K562 (cell line): ENCODE measurements around the gene PTPMT1. TPM values are rescaled to one million over a fixed set of nuclear protein-coding genes. Genes with fewer than 3 reads are reported as not detected.
A peak's percentile ranks its signal among the peaks of the same experiment; 100 is the strongest.

Experiments
- CBX1 ChIP-seq: sonication (generic); IDR thresholded peaks from 2 replicates; pipeline ENCODE4 v1.6.1; 2016; ENCODE audit warnings: antibody characterized with exemption, low read depth, mild to moderate bottlenecking
- COPS2 ChIP-seq: fragments of 450-650 bp; conservative IDR thresholded peaks from 2 replicates; pipeline ENCODE4 v1.6.1; 2016; ENCODE audit warnings: mild to moderate bottlenecking, moderate library complexity
- CREM ChIP-seq: IDR thresholded peaks from 2 replicates; pipeline ENCODE4 v1.6.1; 2014; ENCODE audit warnings: antibody characterized with exemption, low read depth
- DNMT1 ChIP-seq: fragments of 450-650 bp; IDR thresholded peaks from 2 replicates; pipeline ENCODE4 v1.6.1; 2016; ENCODE audit warnings: antibody characterized with exemption, mild to moderate bottlenecking
- FOXA3 ChIP-seq, 2 experiments: fragments of 450-650 bp in 1 of 2; sonication (generic) in 1 of 2; formaldehyde crosslinking; IDR thresholded peaks in 1 of 2; conservative IDR thresholded peaks in 1 of 2; 2 replicates each; pipeline versions ENCODE4 v1.4.0 to v1.8.0; 2020 to 2022; ENCODE audit warnings: mild to moderate bottlenecking in 2 of 2, missing genetic modification reagents in 1 of 2
- FUS ChIP-seq: fragments of 200-400 bp; formaldehyde crosslinking; optimal IDR thresholded peaks from 2 replicates; pipeline ENCODE3; 2017; ENCODE audit warnings: low read depth, low read length
- KAT8 ChIP-seq: fragments of 450-650 bp; IDR thresholded peaks from 2 replicates; pipeline ENCODE4 v1.6.1; 2016; ENCODE audit warnings: low read depth, mild to moderate bottlenecking
- NBN ChIP-seq: fragments of 450-650 bp; IDR thresholded peaks from 2 replicates; pipeline ENCODE4 v1.6.1; 2016; ENCODE audit warnings: low read depth, mild to moderate bottlenecking
- PRMT5 ChIP-seq: sonication (generic); formaldehyde crosslinking; IDR thresholded peaks from 2 replicates; pipeline ENCODE4 v1.5.0; 2020; ENCODE audit warnings: missing genetic modification reagents
- RAD21 ChIP-seq, 2 experiments: fragments of 250-450 bp in 1 of 2; fragments of 450-650 bp in 1 of 2; sonication (Bioruptor Pico) in 1 of 2; formaldehyde crosslinking in 1 of 2; IDR thresholded peaks in 1 of 2; conservative IDR thresholded peaks in 1 of 2; 2 replicates each; pipeline versions ENCODE4 v1.4.0 to v1.8.0; 2020 to 2022; ENCODE audit warnings: mild to moderate bottlenecking in 2 of 2, moderate library complexity in 1 of 2
- RBM14 ChIP-seq: fragments of 200-400 bp; formaldehyde crosslinking; IDR thresholded peaks from 2 replicates; pipeline ENCODE4 v1.6.1; 2018; ENCODE audit warnings: low read depth, mild to moderate bottlenecking, low read length, moderate library complexity, borderline replicate concordance; ENCODE audit not compliant: insufficient read depth
- SIN3B ChIP-seq: fragments of 450-650 bp; IDR thresholded peaks from 2 replicates; pipeline ENCODE4 v1.6.1; 2017; ENCODE audit warnings: low read depth, mild to moderate bottlenecking, moderate library complexity
- SNIP1 ChIP-seq: fragments of 450-650 bp; IDR thresholded peaks from 2 replicates; pipeline ENCODE4 v1.7.1; 2017; ENCODE audit warnings: low read depth, mild to moderate bottlenecking
- SRF ChIP-seq, 2 experiments: fragments of 250-450, 450-650 bp in 1 of 2; sonication (Bioruptor Pico) in 1 of 2; sonication (generic) in 1 of 2; formaldehyde crosslinking; IDR thresholded peaks; 2 replicates each; pipeline versions ENCODE4 v1.5.0 to v1.5.1; 2020 to 2022; ENCODE audit warnings: mild to moderate bottlenecking in 1 of 2, missing genetic modification reagents in 1 of 2
- ZNF239 ChIP-seq: fragments of 250-450 bp; sonication (Bioruptor Pico); IDR thresholded peaks from 2 replicates; pipeline ENCODE4 v1.4.0; 2020; ENCODE audit warnings: mild to moderate bottlenecking
- polyA plus RNA-seq, 8 experiments: library from polyadenylated mRNA; depleted of rRNA in 4 of 8; stranded (reverse) in 5 of 8; unstranded in 3 of 8; fragments of >200 nt; fragmentation: Nextera tagmentation in 2 of 8; fragmentation: Illumina TruSeq in 1 of 8; extraction: Ambion mirVana in 2 of 8; extraction: Trizol in 1 of 8; gene quantifications; 2 replicates each; pipeline versions ENCODE4 v1.2.1 to v1.2.3, GENCODE V29; 2011 to 2014; ENCODE audit warnings: inconsistent platforms in 1 of 8, missing spikeins in 1 of 8
- total RNA-seq, 7 experiments: library from RNA; depleted of rRNA in 6 of 7; stranded (reverse); fragments of >200 nt in 6 of 7; fragmentation: Illumina TruSeq in 2 of 7; extraction: Trizol in 2 of 7; gene quantifications; 2 replicates each; pipeline versions ENCODE4 v1.2.1 to v1.2.3, GENCODE V29; 2011 to 2021; ENCODE audit warnings: low replicate concordance in 1 of 7
- TF ChIP-seq, protein P1 (sequence below): fragments of 450-650 bp; IDR thresholded peaks from 2 replicates; pipeline ENCODE4 v1.7.1; 2018; ENCODE audit warnings: mild to moderate bottlenecking, low read depth; ENCODE audit not compliant: partially characterized antibody
- TF ChIP-seq, protein P2 (sequence below): fragments of 450-650 bp; conservative IDR thresholded peaks from 2 replicates; pipeline ENCODE4 v1.6.1; 2016; ENCODE audit warnings: missing genetic modification characterization, low read depth, mild to moderate bottlenecking, control low read depth, missing compliant biosample characterization
- TF ChIP-seq, protein P3 (sequence below): sonication (generic); formaldehyde crosslinking; IDR thresholded peaks from 2 replicates; pipeline ENCODE4 v1.5.0; 2020; ENCODE audit warnings: missing genetic modification reagents
- TF ChIP-seq, protein P4 (sequence below): fragments of 250-450 bp; sonication (Bioruptor Pico); IDR thresholded peaks from 2 replicates; pipeline ENCODE4 v1.4.0; 2020; ENCODE audit warnings: mild to moderate bottlenecking, moderate library complexity
- TF ChIP-seq, protein P5 (sequence below): fragments of 250-450 bp; sonication (Bioruptor Pico); IDR thresholded peaks from 2 replicates; pipeline ENCODE4 v1.8.0; 2022; ENCODE audit warnings: moderate library complexity, mild to moderate bottlenecking, inconsistent platforms

Gene PTPMT1
- total and polyA plus RNA-seq, 9 of the 15 experiments (the other 6 are each of a cell fraction or from before 2014, with no cell fraction given), result 10.4 to 140 (median 67.2) TPM

DNA sequence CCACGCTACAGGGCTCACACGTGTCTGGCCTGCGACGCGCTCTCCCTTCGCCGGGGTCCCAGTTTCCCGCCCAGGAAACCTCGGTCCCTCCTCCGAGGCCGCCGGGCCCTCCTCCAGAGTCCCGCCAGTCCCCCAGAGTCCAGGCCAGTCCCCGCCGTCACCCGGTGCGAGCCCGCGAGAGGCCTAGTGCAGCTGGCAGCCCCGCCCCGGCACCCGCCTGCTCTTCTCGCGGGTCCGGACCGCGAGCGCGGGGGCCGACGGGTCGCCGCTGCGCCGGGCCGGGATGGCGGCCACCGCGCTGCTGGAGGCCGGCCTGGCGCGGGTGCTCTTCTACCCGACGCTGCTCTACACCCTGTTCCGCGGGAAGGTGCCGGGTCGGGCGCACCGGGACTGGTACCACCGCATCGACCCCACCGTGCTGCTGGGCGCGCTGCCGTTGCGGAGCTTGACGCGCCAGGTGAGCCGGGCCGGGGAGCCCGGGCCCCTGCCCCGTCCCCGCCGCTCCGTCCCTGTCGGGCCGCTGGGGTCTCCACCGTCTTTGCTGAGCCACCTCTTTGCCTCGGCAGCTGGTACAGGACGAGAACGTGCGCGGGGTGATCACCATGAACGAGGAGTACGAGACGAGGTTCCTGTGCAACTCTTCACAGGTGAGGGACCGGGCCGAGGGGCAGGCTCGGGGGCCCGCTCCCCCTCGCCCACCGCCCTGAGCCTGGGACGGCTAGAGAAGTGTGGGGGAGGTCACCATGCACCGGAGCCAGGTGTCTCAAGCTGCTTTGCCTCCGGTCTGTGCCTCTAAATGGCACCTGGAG lies at the start of gene PTPMT1 (continued):
- TF ChIP-seq, protein P1, sequence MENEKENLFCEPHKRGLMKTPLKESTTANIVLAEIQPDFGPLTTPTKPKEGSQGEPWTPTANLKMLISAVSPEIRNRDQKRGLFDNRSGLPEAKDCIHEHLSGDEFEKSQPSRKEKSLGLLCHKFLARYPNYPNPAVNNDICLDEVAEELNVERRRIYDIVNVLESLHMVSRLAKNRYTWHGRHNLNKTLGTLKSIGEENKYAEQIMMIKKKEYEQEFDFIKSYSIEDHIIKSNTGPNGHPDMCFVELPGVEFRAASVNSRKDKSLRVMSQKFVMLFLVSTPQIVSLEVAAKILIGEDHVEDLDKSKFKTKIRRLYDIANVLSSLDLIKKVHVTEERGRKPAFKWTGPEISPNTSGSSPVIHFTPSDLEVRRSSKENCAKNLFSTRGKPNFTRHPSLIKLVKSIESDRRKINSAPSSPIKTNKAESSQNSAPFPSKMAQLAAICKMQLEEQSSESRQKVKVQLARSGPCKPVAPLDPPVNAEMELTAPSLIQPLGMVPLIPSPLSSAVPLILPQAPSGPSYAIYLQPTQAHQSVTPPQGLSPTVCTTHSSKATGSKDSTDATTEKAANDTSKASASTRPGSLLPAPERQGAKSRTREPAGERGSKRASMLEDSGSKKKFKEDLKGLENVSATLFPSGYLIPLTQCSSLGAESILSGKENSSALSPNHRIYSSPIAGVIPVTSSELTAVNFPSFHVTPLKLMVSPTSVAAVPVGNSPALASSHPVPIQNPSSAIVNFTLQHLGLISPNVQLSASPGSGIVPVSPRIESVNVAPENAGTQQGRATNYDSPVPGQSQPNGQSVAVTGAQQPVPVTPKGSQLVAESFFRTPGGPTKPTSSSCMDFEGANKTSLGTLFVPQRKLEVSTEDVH, result no peak
- TF ChIP-seq FUS, result no peak
- no peak for TF ChIP-seq PRMT5 (CRISPR knock-in tag)
- TF ChIP-seq COPS2, result no peak
- peak; percentile 62 for TF ChIP-seq CREM
- TF ChIP-seq DNMT1, result no peak
- TF ChIP-seq, protein P2, sequence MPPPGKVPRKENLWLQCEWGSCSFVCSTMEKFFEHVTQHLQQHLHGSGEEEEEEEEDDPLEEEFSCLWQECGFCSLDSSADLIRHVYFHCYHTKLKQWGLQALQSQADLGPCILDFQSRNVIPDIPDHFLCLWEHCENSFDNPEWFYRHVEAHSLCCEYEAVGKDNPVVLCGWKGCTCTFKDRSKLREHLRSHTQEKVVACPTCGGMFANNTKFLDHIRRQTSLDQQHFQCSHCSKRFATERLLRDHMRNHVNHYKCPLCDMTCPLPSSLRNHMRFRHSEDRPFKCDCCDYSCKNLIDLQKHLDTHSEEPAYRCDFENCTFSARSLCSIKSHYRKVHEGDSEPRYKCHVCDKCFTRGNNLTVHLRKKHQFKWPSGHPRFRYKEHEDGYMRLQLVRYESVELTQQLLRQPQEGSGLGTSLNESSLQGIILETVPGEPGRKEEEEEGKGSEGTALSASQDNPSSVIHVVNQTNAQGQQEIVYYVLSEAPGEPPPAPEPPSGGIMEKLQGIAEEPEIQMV (tag), result peak; percentile 92
- peak; percentile 79; the same call in 1 of the 2 replicates for TF ChIP-seq CBX1
- TF ChIP-seq SRF (CRISPR knock-in tag; IDR thresholded peaks at IDR 0.05), result no peak; a peak in 1 of 4 replicates
- peak in 1 of 2 experiments; percentile 15; a peak in 1 of 4 replicates for TF ChIP-seq RAD21 (CRISPR knock-in tag; conservative IDR thresholded peaks at IDR 0.05 in 1 of 2, IDR thresholded peaks at IDR 0.05 in 1 of 2)
- 0 out of 2 replicates have a peak, but pooled peaks have one; percentile 34 for TF ChIP-seq NBN
- TF ChIP-seq ZNF239 (CRISPR knock-in tag), result no peak
- TF ChIP-seq KAT8, result no peak
- TF ChIP-seq FOXA3 (CRISPR knock-in tag; conservative IDR thresholded peaks at IDR 0.05 in 1 of 2, IDR thresholded peaks at IDR 0.05 in 1 of 2), result 0 out of 4 replicates have a peak, but pooled peaks of 1 of the 2 experiments have one; percentile 63
- TF ChIP-seq, protein P3, sequence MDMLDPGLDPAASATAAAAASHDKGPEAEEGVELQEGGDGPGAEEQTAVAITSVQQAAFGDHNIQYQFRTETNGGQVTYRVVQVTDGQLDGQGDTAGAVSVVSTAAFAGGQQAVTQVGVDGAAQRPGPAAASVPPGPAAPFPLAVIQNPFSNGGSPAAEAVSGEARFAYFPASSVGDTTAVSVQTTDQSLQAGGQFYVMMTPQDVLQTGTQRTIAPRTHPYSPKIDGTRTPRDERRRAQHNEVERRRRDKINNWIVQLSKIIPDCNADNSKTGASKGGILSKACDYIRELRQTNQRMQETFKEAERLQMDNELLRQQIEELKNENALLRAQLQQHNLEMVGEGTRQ (CRISPR knock-in tag), result no peak
- TF ChIP-seq RBM14, result no peak
- TF ChIP-seq, protein P4, sequence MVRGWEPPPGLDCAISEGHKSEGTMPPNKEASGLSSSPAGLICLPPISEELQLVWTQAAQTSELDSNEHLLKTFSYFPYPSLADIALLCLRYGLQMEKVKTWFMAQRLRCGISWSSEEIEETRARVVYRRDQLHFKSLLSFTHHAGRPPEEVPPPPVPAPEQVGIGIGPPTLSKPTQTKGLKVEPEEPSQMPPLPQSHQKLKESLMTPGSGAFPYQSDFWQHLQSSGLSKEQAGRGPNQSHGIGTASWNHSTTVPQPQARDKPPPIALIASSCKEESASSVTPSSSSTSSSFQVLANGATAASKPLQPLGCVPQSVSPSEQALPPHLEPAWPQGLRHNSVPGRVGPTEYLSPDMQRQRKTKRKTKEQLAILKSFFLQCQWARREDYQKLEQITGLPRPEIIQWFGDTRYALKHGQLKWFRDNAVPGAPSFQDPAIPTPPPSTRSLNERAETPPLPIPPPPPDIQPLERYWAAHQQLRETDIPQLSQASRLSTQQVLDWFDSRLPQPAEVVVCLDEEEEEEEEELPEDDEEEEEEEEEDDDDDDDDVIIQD, result peak; percentile 34; the same call in 1 of the 2 replicates
- TF ChIP-seq, protein P5, sequence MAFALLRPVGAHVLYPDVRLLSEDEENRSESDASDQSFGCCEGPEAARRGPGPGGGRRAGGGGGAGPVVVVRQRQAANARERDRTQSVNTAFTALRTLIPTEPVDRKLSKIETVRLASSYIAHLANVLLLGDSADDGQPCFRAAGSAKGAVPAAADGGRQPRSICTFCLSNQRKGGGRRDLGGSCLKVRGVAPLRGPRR, result no peak
- TF ChIP-seq SIN3B, result peak; percentile 93
- TF ChIP-seq SNIP1, result no peak
